ENCODE results near the gene FNDC11.
A peak's percentile ranks its signal among the peaks of the same experiment; 100 is the strongest.

FNDC11 gene

DNA sequence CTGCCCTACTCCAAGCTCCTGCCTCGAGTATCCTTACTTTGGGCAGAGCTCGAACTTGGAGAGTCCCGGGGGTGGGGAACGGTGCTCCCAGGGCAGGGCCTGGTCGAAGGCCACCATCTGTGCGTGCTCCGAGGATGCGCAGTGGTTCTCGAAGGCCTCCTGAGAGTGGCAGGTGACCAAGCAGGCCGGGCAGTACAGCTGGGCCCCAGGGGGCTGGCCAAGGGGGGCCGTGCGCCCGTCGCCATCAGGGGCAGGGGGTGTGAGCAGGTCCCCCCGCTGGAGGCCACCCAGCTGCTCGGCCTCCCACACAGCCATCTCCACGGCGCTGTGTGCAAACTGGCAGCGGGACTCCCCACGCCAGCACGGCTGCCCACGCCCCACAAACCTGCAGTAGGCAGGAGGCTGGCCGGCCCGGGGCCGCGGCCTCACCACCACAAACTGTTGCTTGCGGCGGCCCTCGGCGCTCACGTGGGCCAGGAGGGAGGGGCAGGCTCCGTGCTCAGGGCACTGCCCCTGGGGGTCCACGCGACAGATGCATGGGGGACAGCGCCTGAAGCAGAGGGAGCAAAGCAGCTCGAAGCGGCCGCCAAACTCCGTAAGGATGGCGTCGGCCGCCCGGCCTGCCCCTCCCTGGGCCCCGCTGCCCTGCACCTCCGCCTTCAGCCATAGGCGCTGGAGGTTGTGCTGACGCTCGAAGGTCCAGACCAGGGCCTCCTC is 18.3 kb downstream of the FNDC11 start:
- TF ChIP-seq SUZ12 (IDR thresholded peaks at IDR 0.05; ENCODE audit: extremely low read depth, insufficient read depth, insufficient read length) (no peak), ZNF274 (IDR thresholded peaks at IDR 0.05; ENCODE audit: low read depth, low read length) (no peak), YY1 (IDR thresholded peaks at IDR 0.05; ENCODE audit: insufficient read depth, insufficient read length) (no peak)
- Histone ChIP-seq H3K27me3 (ENCODE audit: insufficient read depth, insufficient read length) (no peaks in the 10 kb centered on the region), H3K4me3 (ENCODE audit: insufficient read length, low read depth) (no peak overlapping the region), H3K9ac (ENCODE audit: insufficient read length, low read depth) (peak overlapping the region; percentile 21), H3K9me3 (ENCODE audit: insufficient read depth, low read length) (no peaks in the 10 kb centered on the region), H3K36me3 (ENCODE audit: insufficient read depth, insufficient read length, low read length) (peaks cover 48% of the 10 kb centered on the region), H3K4me1 (ENCODE audit: insufficient read depth, insufficient read length) (peaks cover 18% of the 10 kb centered on the region)
- DNase-seq (ENCODE audit: low read depth, low spot score) = no peak

GRCh38 chr20:63572788-63573646 is 19.1 kb downstream of the FNDC11 start:
- H3K27me3 ChIP-seq (ENCODE audit: insufficient read depth, insufficient read length) = no peaks in the 10 kb centered on the region
- H3K9ac ChIP-seq (ENCODE audit: insufficient read length, low read depth) = peak overlapping the region; percentile 75
- peak overlapping the region; percentile 53 for H3K4me3 ChIP-seq (ENCODE audit: insufficient read length, low read depth)
- no peak for DNase-seq (ENCODE audit: low read depth, low spot score)
- H3K9me3 ChIP-seq (ENCODE audit: insufficient read depth, low read length) = no peaks in the 10 kb centered on the region
- TF ChIP-seq YY1 (IDR thresholded peaks at IDR 0.05; ENCODE audit: insufficient read depth, insufficient read length) = no peak
- TF ChIP-seq ZNF274 (IDR thresholded peaks at IDR 0.05; ENCODE audit: low read depth, low read length) = no peak
- TF ChIP-seq SUZ12 (IDR thresholded peaks at IDR 0.05; ENCODE audit: extremely low read depth, insufficient read depth, insufficient read length) = no peak
- H3K36me3 ChIP-seq (ENCODE audit: insufficient read depth, insufficient read length, low read length) = peaks cover 40% of the 10 kb centered on the region
- peaks cover 18% of the 10 kb centered on the region for H3K4me1 ChIP-seq (ENCODE audit: insufficient read depth, insufficient read length)

- TF ChIP-seq SUZ12 (IDR thresholded peaks at IDR 0.05; ENCODE audit: extremely low read depth, insufficient read depth, insufficient read length) = no peak
- TF ChIP-seq ZNF274 (IDR thresholded peaks at IDR 0.05; ENCODE audit: low read depth, low read length) = no peak
- no peak for TF ChIP-seq YY1 (IDR thresholded peaks at IDR 0.05; ENCODE audit: insufficient read depth, insufficient read length)
- no peaks in the 10 kb centered on the region for H3K27me3 ChIP-seq (ENCODE audit: insufficient read depth, insufficient read length)
- DNase-seq (ENCODE audit: low read depth, low spot score) = no peak
- no peaks in the 10 kb centered on the region for H3K9me3 ChIP-seq (ENCODE audit: insufficient read depth, low read length)
- H3K4me3 ChIP-seq (ENCODE audit: insufficient read length, low read depth) = peak overlapping the region; percentile 53
- H3K36me3 ChIP-seq (ENCODE audit: insufficient read depth, insufficient read length, low read length) = peaks cover 33% of the 10 kb centered on the region
- peaks cover 18% of the 10 kb centered on the region for H3K4me1 ChIP-seq (ENCODE audit: insufficient read depth, insufficient read length)
- peak overlapping the region; percentile 75 for H3K9ac ChIP-seq (ENCODE audit: insufficient read length, low read depth)
These were observed 19.7 kb downstream of the FNDC11 start for GRCh38 chr20:63573647-63574131.

GRCh38 chr20:63574156-63574828 is 20.3 kb downstream of the FNDC11 start, which contains the start of gene HELZ2:
HELZ2 (minus strand) TSS chr20:63574239; CDS start chr20:63572385, 1,854 bp downstream.
- no peaks in the 10 kb centered on the region for H3K27me3 ChIP-seq (ENCODE audit: insufficient read depth, insufficient read length)

DNA sequence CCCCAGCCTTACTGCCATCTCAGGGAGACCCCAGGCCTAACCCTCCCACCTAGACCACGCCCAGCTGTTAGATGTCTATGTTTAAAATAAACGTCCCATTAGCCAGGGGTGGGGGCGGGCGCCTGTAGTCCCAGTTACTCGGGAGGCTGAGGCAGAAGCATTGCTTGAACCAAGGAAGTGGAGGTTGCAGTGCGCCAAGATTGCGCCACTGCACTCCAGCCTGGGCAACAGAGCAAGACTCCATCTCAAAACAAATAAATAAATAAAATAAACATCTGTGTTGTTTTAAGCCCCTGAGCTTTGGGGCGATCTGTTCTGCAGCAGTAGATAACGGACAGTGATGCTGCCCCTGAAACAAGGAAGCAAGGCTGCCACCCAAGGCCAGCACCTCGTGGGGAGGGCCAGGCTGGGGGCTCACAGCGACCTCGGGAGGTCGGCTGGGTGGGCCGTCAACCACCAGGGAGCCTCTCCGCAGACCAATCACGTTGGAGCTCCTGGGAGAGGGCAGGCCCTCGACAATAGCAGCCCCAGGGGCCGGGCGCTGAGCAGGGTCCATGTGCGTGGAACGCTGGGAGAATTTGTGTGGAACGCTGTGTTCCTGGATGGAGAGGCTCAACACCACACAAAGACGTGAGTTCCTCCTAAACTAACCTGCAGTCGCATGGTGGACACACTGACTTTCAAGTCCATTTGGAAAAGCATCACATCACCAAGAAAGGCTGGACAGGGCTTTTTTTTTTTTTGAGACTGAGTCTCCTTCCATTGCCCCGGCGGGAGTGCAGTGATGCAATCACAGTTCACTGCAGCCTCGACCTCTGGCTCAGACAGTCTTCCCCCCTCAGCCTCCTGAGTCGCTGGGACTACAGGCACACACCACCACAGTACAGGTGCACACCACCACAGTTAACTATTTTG is 21.1 kb downstream of the FNDC11 start:
- peak overlapping the region; percentile 45 for H3K4me3 ChIP-seq (ENCODE audit: insufficient read length, low read depth)
- peak overlapping the region; percentile 92 for H3K9ac ChIP-seq (ENCODE audit: insufficient read length, low read depth)
- no peak for TF ChIP-seq YY1 (IDR thresholded peaks at IDR 0.05; ENCODE audit: insufficient read depth, insufficient read length)

More at GRCh38 chr20:63574156-63574828, 20.3 kb downstream of the FNDC11 start, which contains the start of gene HELZ2:
- Histone ChIP-seq H3K36me3 (ENCODE audit: insufficient read depth, insufficient read length, low read length) (peaks cover 28% of the 10 kb centered on the region), H3K9ac (ENCODE audit: insufficient read length, low read depth) (peak within 1 kb of the TSS; percentile 92), H3K4me3 (ENCODE audit: insufficient read length, low read depth) (peak within 1 kb of the TSS; percentile 53), H3K9me3 (ENCODE audit: insufficient read depth, low read length) (no peaks in the 10 kb centered on the region), H3K4me1 (ENCODE audit: insufficient read depth, insufficient read length) (peaks cover 18% of the 10 kb centered on the region)
- no peak for DNase-seq (ENCODE audit: low read depth, low spot score)
- no peak for TF ChIP-seq ZNF274 (IDR thresholded peaks at IDR 0.05; ENCODE audit: low read depth, low read length)

DNA sequence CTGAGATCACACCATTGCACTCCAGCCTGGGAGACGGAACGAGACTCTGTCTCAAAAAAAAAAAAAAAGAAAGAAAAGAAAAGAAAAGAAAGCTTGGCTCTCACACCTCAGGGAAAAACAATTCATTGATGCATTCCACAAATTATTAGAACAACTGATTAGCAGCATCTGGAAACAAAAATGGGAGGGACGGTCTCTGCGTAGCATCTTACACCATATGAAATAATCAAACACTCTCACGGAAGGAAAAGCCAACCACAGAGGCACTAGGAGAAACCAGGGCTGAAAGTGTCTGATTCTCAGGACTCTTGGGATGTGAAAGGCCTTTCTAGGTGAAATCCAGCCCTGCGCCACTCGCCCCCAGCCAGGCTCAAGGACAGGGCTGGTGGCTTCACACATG is 22.4 kb downstream of the FNDC11 start:
- Histone ChIP-seq H3K4me3 (ENCODE audit: insufficient read length, low read depth) (no peak overlapping the region), H3K36me3 (ENCODE audit: insufficient read depth, insufficient read length, low read length) (peaks cover 16% of the 10 kb centered on the region), H3K9ac (ENCODE audit: insufficient read length, low read depth) (peak overlapping the region; percentile 63), H3K27me3 (ENCODE audit: insufficient read depth, insufficient read length) (no peaks in the 10 kb centered on the region), H3K4me1 (ENCODE audit: insufficient read depth, insufficient read length) (peaks cover 26% of the 10 kb centered on the region), H3K9me3 (ENCODE audit: insufficient read depth, low read length) (no peaks in the 10 kb centered on the region)
- no peak for TF ChIP-seq YY1 (IDR thresholded peaks at IDR 0.05; ENCODE audit: insufficient read depth, insufficient read length)
- no peak for TF ChIP-seq ZNF274 (IDR thresholded peaks at IDR 0.05; ENCODE audit: low read depth, low read length)
- no peak for TF ChIP-seq SUZ12 (IDR thresholded peaks at IDR 0.05; ENCODE audit: extremely low read depth, insufficient read depth, insufficient read length)
- DNase-seq (ENCODE audit: low read depth, low spot score) = no peak

More for the DNA sequence above, 21.1 kb downstream of the FNDC11 start:
- H3K4me1 ChIP-seq (ENCODE audit: insufficient read depth, insufficient read length) = peaks cover 18% of the 10 kb centered on the region
- H3K27me3 ChIP-seq (ENCODE audit: insufficient read depth, insufficient read length) = no peaks in the 10 kb centered on the region
- no peak for DNase-seq (ENCODE audit: low read depth, low spot score)
- H3K36me3 ChIP-seq (ENCODE audit: insufficient read depth, insufficient read length, low read length) = peaks cover 22% of the 10 kb centered on the region
- H3K9me3 ChIP-seq (ENCODE audit: insufficient read depth, low read length) = no peaks in the 10 kb centered on the region

All from NT2/D1 (cell line).